Stimulated activated CD8-positive, alpha-beta memory T cell treated with anti-CD3 and anti-CD28 coated beads, Interleukin-12 subunit alpha, Interleukin-12 subunit beta, amount 100 ng/mL, for 24 hours (primary cell): ENCODE data around the gene ICAM2.
A peak's percentile ranks its signal among the peaks of the same experiment; 100 is the strongest.
"Not testable (repeated sequence)": the region's sequence is repeated elsewhere in the genome, so short reads cannot be mapped to it uniquely, and the experiment has no call there.

Experiments used
- DNase-seq: peaks from one replicate; pipeline ENCODE4 v3.0.0-alpha.2; 2020; ENCODE audit errors: extremely low read depth

ICAM2 gene

DNA sequence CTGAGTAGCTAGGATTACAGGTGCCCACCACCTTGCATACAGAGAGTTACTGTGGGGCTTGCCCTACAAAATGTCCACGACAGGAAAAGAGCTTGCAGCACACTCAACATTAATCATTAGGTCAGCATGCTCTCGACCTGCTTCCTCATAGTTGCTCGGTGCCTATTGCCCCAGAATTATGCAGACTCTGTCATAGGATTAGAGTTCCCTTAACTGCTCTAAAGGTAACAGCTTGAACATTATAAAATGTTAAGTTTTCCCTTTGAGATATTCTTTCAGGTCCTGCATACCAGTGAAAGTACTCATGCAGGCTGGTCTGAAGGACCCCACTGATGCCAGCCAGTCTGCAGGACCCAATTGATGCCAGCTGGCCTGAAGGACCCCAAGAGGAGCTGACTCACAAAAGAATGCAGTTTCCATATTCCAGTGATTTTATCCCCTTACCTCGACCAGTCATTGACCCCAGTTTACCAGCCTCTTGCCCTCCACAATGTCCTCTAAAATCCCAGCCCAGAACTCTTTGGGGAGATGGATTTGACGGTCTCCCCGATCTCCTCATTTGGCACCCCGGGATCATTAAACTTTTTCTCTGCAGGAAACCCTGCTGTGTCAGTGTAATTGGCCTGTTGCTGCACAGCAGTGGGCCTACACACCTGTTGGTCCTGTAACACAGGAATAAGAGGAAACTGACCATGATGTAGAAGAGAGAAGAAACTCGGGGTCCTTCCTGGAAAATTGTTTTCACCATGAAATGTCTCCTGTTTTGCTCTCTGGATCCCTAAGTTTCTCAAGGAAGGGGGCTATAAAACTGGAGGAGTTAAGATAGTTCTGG, 10.6 kb downstream of the ICAM2 start:
- no peak for DNase-seq

DNA sequence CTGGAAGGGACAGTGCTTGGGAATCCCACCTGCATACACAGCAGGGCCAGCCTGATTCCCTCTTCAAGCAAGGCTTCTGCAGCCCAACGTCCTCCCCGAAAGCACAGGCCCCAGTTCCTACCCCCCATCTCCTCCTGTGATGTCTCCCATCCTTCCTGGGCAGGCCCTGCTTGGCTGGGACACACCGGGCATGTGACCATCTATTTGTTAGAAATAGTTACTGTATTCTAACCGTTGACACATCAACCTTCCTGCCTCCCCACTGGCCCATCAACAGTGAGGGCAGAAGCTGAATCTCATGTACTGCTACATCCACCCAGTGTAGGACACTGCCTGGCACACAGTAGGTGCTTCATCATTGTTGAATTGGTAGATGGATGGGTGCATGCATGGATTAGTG, 11.6 kb downstream of the ICAM2 start:
- DNase-seq = no peak

DNA sequence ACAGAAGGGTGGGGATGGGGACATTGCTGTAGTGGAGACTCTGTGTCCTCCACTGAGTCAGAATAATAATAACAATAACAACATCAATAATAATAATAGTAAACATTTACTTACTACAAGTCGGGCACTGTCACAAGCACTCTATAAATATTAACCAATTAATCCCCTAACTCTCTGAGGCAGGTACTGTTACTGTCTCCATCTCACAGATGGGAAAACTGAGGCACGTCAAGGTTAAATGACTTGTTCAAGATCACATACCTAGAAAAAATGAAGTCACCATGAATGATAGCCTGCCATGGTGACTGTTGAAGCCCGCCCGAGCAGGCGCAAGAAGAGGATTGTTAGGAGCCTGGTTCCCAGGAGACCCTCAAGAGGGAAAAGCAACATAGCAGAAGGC, 12.1 kb downstream of the ICAM2 start:
- no peak for DNase-seq

DNA sequence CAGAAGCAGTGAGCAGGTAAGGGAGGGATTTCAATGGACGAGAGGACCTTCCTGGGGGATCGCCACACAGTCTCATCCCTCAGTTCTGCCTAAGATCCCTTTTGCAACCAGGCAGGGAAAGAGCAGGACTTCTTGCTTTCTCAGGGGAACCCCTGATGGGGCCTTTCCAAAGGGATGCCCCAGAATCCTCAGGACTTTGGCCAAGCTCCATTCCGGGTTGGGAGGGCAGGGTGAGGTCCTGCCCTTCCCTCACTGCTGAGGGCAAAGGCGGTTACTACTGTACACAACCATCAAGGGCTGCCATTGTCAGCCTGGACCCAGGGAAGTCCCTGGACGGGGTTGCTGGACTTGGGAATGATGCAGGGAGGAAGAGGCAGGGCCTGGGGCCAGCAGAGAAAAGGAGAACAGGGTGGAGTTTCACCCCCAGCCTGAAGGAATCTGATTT, 12.6 kb downstream of the ICAM2 start:
- DNase-seq = no peak

DNA sequence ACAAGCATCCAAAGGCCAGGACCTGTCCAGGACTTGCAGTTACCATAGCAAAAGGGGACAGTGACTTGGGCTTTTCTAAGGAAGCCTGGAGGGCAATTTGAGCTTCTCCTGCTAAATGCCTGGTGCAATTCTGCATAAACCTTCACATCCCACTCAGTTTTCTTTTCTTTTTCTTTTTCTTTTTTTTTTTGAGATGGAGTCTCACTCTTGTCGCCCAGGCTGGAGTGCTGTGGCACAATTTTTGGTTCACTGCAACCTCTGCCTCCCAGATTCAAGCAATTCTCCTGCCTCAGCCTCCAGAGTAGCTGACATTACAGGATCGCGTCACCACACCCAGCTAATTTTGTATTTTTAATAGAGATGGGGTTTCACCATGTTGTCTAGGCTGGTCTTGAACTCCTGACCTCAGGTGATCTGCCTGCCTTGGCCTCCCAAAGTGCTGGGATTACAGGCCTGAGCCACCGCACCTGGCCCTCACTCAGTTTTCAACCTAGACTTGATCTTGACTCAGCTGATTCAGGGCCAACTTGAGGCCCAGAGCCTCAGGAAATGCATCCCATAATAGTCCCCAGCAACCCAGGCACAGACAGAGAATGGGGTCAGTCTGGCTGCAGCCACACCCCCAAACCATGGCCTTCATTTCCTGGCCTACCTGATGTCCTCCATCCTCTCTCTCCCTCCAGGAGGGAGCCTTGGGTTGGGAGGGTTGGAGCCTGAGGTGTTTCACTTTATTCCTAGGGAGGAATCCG, 13.2 kb downstream of the ICAM2 start:
- DNase-seq = not testable (repeated sequence)

DNA sequence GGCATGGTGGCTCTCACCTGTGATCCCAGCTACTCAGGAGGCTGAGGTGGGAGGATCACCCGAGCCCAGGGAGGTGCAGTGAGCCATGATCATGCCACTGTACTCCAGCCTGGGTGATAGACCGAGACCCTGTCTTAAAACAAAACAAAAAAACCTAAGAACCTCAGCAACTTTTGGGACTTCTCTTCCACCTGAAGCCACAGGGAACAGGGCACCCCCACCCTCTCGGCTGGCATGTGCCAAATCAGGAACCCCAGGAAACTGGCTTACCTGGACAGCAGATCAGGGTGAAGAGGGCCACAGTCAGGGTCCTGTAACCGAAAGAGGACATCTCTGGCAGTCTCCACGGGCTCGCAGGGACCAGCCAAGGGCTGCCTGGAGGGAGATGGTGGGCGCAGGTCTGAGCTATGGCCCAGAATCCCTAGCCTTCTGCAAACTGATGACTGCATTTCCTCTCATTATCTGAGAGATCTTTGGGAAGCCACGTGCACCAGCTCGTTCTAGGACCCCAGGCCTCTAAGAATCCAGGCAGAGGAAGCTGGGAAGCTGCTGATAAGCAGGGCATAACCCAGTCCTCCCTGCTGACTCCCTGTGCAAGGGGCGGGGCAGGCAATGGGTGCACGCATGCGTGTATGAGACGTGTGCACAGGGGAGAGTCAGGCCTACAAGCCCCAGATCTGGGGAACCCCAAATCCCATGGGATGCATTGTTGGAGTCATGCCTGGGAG, 13.9 kb downstream of the ICAM2 start:
- no peak for DNase-seq

DNA sequence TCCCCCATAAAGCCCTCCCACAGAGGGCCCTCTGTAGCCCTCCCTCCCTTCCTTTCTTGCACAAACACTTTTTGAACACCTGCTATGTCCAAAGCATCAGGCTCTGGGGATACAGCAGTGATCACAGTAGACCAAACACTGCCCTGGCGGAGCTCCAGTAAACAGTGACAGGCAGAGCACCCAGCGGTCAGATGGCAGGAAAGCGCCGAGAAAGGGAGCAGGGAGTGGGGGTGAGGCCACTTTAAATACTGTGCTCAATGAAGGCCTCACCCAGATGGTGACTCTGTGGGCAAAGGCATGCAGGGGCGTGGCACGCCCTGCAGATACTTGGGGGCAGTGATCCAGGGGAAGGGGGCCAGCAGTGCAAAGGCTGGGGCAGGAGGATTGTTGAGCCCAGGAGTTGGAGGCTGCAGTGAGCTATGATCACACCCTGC, 14.7 kb downstream of the ICAM2 start:
- DNase-seq = no peak

DNA sequence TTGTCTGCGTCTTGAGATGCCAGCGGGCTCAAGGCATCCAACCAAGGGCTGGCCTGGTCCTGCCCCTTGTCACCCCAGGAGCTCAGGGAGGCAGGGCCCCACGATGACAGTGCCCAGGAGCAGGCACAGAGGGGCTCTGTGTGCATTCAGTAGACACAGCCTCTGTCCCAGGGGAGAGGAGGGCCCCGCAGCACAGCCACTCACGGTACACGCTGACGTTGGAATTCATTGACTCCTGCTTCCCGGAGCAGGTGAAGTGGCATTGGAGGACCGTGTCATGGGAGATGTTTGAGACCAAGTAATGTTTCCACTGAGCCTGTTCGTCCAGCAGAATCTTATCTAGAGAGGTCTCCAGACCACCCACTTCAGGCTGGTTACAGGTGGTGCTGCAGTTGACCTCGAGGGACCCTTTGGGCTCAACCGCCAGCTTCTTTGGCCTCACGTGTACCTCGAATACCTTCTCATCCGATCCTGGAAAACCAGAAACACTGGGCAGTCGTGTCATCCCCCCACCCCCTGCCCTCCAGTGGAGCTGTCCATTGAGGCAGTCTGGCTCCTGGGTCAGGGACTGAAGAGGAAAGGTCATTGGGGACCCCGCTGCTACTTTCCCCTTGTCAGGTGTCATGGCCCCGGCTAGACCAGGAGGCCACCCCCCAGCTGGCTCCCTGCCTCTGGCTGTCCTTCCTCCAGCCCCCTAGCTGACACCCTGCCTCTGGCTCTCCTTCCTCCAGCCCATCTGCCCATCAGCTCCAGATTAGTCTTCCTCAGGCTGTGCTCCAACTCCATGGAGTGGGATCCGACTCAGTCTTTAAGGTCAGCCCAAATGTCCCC, 15.3 kb downstream of the ICAM2 start:
- DNase-seq = no peak

DNA sequence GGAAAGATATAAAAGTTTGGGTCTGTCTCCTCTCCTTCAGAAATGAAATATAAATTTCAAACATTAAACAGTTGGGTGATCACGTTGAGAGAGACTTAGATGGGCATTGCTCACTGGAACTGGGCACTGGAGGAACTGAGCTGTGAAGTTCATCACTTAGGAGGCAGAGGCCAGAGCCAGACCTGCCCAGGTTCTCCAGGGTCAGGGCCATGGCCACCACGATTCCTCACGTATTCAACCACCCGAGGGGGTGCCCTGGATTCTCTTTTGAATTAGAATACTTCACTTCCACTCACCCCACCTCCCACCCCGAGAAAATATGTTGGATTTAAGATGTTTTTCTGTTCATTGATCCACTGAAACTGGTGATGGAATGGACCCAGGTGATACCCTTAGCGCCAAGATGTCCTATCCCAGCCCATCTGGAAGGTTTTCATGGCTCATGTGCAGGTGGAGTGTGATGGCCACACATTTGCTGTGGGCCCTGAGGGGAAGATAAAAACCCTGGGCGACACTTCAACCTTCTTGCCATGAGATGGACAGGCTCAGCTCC, 16.1 kb downstream of the ICAM2 start:
- DNase-seq = no peak

DNA sequence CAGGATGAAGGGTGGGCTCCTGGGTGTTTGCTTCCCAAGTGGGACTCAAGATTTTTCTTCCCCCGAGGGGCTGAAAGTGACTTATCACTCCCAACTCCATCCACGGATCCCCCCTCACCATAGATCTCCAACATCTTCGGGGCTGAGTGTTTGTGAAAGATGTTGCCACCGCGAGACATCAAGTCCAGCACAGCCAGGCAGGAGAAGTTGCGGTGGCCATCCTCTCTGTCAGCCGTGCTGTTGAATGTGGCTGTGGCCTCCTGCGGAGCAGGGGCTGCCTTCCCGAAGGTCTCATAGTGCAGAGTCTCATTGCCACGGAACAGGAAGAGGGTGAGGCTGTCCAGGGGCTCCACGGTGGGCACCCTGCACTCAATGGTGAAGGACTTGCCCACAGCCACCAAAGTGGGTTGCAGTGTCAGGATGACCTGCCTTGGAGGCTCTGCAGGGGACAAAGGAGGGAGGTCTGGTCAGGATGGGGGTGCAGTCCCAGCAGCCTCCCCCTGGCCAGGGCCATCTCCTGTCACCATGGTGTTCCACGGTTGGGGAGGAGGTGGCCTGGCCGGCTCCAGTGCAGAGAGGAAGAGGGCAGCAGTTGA, 16.8 kb downstream of the ICAM2 start:
- DNase-seq = no peak

DNA sequence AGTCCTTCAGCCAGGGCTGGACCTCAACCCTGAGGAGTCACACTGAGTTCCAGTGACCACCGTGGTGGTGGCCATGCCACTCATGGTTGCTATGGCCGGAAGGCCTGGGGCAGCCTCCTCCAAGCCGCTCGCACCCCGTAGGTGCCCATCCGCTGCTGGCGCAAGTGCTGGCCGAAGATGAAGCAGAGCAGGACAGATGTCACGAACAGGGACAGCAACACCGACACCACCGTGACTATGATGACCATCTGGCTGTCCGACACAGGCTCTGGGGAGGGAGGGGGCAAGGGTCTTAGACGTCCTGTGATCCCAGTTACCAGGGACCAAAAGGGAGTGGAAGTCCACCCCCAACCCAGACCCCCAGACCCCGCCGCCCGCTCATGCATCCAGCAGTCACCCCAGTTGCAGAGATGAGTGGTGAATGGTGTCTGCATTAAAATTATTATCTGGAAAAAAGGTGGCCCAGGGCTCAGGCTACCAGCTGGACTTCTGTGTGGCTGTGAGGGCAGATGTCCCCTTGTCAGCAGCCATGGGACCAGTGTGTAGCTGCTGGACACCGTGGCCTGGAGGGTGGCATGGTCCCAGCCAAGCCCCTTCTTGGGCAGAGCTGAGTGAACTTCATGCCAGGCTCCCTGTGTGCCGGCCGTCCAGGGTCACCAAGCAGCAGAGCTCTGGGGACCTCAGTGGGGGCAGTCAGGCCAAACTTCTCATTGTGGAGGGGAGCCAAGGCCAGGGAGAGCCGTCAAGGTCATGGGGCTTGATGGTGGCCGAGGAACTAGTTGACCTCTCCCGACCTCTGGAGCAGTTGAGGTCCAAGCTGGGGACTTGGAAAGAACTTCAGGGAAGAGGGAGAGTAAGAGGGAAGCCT, 17.5 kb downstream of the ICAM2 start:
- no peak for DNase-seq

DNA sequence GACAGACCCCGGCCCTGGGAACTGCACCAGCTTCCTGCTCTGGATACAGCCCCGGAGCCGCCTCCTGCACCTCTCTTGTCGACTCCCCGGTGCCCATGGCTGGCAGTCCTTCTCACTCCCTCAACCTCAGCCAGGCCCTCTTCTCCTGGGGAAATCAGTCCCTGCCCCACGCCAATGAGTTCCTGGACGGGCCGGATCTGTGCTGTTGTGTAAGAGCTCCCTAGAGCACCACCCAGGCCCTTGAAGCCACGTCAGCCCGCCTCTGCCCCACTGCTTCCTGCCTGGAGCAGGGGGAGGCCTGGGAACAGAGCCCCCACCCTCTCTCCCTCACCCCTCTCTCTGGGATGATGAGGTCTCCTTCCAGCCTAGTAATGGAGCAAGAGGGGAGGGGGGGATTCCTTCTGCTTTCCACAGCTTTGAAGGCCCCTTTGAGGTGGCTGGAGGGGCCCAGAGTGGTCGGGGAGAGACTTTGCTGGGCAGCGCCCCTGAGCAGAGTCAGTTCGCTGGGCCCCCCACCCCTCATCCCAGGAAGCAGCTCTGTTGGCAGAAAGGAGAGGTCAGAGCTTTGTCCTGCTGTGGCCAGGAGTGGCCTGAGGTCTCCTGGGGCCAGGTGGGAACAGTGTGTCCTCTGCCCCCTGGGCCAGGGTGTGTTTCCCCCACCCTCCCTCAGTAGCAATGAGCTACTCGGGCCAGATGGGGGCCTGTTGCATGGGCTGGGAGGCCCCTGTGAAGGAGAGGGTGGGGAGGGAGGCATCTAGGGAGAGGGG, 18.5 kb downstream of the ICAM2 start:
- no peak for DNase-seq

DNA sequence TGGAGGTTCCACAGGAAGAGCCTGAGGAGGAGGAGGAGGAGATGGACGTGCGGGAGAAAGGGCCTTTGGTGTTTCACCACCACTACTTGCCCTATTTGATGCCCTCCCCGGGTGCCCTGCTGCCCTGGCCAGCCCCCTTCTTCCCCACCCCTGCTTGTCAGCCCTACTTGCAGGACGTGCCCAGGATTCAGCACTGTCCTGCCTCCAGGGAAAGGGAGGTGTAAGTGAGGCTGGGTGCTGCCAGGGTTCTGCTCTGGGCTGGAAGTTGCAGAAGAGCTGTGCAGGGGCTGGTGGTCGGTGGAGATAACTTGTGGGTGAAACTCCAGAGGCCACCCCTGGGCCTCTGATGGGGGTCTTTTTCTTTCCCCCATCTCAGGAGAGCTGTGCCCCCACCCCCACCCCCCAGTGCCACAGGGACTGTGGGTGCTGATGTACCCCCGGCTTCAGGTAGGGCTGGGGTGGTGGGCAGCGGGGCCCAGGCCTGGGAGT, 19.3 kb downstream of the ICAM2 start:
- no peak for DNase-seq

DNA sequence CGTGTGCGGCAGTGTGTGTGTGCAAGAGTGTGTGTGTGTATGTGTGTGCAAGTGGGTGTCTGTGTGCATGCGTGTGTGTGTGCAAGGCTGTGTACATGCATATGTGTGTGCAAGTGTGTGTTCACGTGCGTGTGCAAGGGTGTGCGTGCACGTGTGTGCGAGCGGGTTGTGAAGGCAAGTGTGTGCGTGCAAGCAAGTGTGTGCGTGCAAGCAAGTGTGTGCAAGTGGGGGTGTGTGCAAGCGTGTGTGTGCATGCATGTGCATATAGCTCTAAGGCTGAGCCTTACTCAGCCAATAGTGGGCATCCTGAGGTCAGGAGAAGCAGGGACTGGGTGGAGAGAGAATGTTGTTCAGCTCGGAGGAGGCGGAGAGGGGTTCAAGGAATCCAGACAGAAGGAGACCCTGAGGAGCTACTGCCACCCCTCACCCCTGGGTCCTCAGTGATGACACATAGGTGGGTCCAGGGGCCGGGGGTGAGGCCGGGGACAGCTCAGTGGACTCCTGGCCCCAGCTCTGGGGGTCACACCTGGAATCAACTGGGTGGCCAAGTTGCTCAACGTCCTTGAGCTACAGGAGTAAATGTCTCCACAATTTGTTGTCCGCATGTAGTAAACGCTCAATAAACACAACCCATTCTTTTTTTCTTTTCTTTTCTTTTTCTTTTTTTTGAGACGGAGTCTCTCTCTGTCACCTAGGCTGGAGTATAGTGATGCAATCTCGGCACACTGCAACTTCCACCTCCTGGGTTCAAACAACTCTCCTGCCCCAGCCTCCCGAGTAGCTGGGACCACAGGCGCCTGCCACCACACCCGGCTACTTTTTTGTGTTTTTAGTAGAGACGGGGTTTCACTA, 20.5 kb downstream of the ICAM2 start:
- DNase-seq = no peak

DNA sequence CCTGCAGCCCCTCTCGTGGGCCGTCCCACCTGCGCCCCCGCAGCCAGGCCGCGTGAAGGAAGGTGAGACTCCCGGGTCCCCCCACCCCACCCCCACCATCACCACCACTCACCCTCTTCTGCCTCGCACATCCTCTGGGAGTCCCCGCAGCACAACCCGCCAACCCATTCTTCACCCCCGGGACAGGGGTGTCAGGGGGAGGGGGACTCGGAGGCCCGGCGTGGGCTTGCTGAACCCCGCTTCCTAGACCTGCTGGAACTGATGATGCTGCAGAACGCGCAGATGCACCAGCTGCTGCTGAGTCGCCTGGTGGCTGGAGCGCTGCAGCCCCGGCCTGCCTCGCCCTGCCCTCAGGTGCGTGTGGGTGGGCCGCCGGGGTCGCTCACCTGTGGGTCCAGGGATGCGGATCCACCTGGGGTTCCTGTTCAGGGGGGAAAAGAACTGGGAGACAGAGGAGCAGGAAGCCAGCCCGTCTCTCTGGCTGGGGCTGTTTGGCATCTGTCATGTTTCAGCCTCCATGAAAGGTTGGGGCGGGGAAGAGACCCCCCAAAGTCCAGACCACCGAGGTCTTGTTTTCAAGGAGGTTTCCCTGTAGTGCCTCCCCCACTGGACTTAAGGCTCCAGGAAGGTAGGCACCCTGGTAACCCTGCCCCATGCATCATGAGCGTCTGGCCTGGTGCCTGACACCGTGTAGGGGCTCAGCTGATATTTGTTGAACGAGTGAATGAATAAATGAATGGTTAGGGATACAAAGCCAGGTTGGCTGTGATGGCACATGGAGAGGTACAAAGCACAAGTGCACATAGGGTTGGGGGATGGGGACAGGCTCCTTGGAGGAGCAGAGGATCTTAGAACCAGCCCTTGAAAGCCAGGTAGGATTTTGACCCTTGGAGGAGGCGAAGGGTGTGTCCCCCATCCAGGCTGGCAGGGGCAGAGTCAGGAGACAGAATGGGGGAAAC, 21.4 kb downstream of the ICAM2 start:
- no peak for DNase-seq

DNA sequence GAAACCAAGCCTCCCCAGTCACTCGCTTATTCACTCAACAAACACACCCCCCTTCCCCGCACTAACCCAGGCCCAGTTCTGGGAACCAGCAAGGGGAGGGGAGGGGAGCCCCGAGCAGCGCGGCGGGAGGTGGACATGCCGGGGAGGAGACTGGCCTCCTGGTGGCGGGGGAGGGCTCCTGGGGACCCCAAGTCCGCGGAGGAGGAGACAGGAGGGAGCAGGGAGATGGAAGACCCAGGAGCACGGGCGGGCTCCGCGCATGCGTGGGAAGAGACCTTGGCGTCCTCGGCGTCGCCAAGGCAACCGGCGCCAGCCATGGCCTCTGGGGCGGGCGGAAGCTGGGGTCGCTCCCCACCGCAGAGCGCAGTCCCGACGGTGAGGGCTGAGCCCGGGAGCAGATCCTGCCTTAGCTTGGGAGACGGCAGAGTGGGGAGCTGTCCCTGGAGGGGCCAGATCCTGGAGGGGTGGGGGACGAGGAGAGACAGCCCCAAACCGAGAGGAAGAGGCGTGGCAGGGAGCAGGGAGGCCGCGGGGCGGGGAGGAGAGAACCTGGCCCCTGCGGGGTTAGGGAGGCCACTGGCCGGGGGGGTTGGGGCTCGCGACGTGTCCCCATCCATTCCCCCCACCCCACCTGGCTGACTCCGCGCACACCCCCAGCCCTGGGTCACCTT, 22.2 kb downstream of the ICAM2 start, which contains the start of gene PRR29:
PRR29 (plus strand) TSS at position 302 of the 671 bp plus-strand sequence; CDS start at position 316, 14 bp downstream.
- DNase-seq = peak; percentile 44
